K562 (cell line): Measurements from ENCODE around the gene SYT3. TPM values are rescaled to one million over a fixed set of nuclear protein-coding genes. Genes with fewer than 3 reads are reported as not detected.

Experiments
- FIP1L1 ChIP-seq: fragments of 200-400 bp; formaldehyde crosslinking; IDR thresholded peaks from 2 replicates; pipeline ENCODE4 v1.6.1; 2018; ENCODE audit warnings: mild to moderate bottlenecking, low read depth, low read length; ENCODE audit not compliant: poor library complexity, severe bottlenecking
- FOXM1 ChIP-seq, 2 experiments: fragments of 450-650 bp in 1 of 2; sonication (generic) in 1 of 2; formaldehyde crosslinking in 1 of 2; IDR thresholded peaks; 2 replicates each; pipeline versions ENCODE4 v1.6.1 to v1.9.0; 2017 to 2022; ENCODE audit warnings: low read depth in 2 of 2, mild to moderate bottlenecking in 2 of 2, missing genetic modification reagents in 1 of 2, moderate library complexity in 1 of 2
- GABPB1 ChIP-seq: sonication (generic); formaldehyde crosslinking; IDR thresholded peaks from 2 replicates; pipeline ENCODE4 v1.8.0; 2022; ENCODE audit warnings: mild to moderate bottlenecking, missing genetic modification reagents
- LARP7 ChIP-seq: fragments of 450-650 bp; IDR thresholded peaks from 2 replicates; pipeline ENCODE4 v1.6.1; 2016
- MYC ChIP-seq, 2 experiments: fragments of 250-450 bp in 1 of 2; sonication (Bioruptor Pico) in 1 of 2; IDR thresholded peaks; 2 replicates each; pipeline versions ENCODE4 v1.5.1 to v1.6.1; 2012 to 2021; ENCODE audit warnings: low read depth in 2 of 2, borderline replicate concordance in 1 of 2, improper control_type of control experiment in 1 of 2, low read length in 1 of 2, mild to moderate bottlenecking in 1 of 2, moderate library complexity in 1 of 2
- PHF21A ChIP-seq: fragments of 450-650 bp; IDR thresholded peaks from 2 replicates; pipeline ENCODE4 v1.6.1; 2017; ENCODE audit warnings: low read depth, borderline replicate concordance
- POLR3A ChIP-seq: IDR thresholded peaks from 2 replicates; pipeline ENCODE4 v1.6.1; 2011; ENCODE audit warnings: borderline replicate concordance, mild to moderate bottlenecking, moderate library complexity; ENCODE audit not compliant: insufficient read length, insufficient read depth; ENCODE audit errors: extremely low read depth
- RUNX1 ChIP-seq: sonication (generic); IDR thresholded peaks from 2 replicates; pipeline ENCODE4 v1.6.1; 2016; ENCODE audit warnings: antibody characterized with exemption, low read depth
- TEAD1 ChIP-seq, 2 experiments: fragments of 450-650 bp in 1 of 2; sonication (generic) in 1 of 2; formaldehyde crosslinking; IDR thresholded peaks; 2 replicates each; pipeline versions ENCODE4 v1.4.0 to v1.8.0; 2020 to 2022; ENCODE audit warnings: mild to moderate bottlenecking in 2 of 2, missing genetic modification reagents in 1 of 2
- ZNF23 ChIP-seq: fragments of 250-450 bp; sonication (Bioruptor Pico); IDR thresholded peaks from 2 replicates; pipeline ENCODE4 v1.4.0; 2020; ENCODE audit warnings: mild to moderate bottlenecking
- ZNF395 ChIP-seq: fragments of 200-800 bp; sonication (Bioruptor generic); IDR thresholded peaks from 2 replicates; pipeline ENCODE4 v1.6.1; 2017; ENCODE audit warnings: missing genetic modification characterization, missing compliant biosample characterization
- ZNF407 ChIP-seq: fragments of 450-650 bp; IDR thresholded peaks from 2 replicates; pipeline ENCODE4 v1.6.1; 2016; ENCODE audit warnings: low read depth
- ZNF57 ChIP-seq: fragments of 450-650 bp; formaldehyde crosslinking; IDR thresholded peaks from 2 replicates; pipeline ENCODE4 v1.4.0; 2020; ENCODE audit warnings: mild to moderate bottlenecking, moderate library complexity
- ZNF655 ChIP-seq: fragments of 250-450 bp; sonication (Bioruptor Pico); IDR thresholded peaks from 2 replicates; pipeline ENCODE4 v1.5.0; 2021
- polyA plus RNA-seq, 8 experiments: library from polyadenylated mRNA; depleted of rRNA in 4 of 8; stranded (reverse) in 5 of 8; unstranded in 3 of 8; fragments of >200 nt; fragmentation: Nextera tagmentation in 2 of 8; fragmentation: Illumina TruSeq in 1 of 8; extraction: Ambion mirVana in 2 of 8; extraction: Trizol in 1 of 8; gene quantifications; 2 replicates each; pipeline versions ENCODE4 v1.2.1 to v1.2.3, GENCODE V29; 2011 to 2014; ENCODE audit warnings: inconsistent platforms in 1 of 8, missing spikeins in 1 of 8
- total RNA-seq, 7 experiments: library from RNA; depleted of rRNA in 6 of 7; stranded (reverse); fragments of >200 nt in 6 of 7; fragmentation: Illumina TruSeq in 2 of 7; extraction: Trizol in 2 of 7; gene quantifications; 2 replicates each; pipeline versions ENCODE4 v1.2.1 to v1.2.3, GENCODE V29; 2011 to 2021; ENCODE audit warnings: low replicate concordance in 1 of 7

Gene SYT3
- total and polyA plus RNA-seq, 9 of the 15 experiments (the other 6 are each of a cell fraction or from before 2014, with no cell fraction given), result 0.36 to 2.0 (median 0.54) TPM; not detected in 2

- TF ChIP-seq ZNF395 (CRISPR knock-in tag), result peak; percentile 47; the same call in 1 of the 2 replicates
- TF ChIP-seq MYC (IDR thresholded peaks at IDR 0.05; ENCODE audit: low read depth, low read length), result 0 out of 2 replicates have a peak, but pooled peaks have one; percentile 22
- no peak for TF ChIP-seq MYC (CRISPR knock-in tag; IDR thresholded peaks at IDR 0.05; ENCODE audit: borderline replicate concordance, low read depth)
- TF ChIP-seq FOXM1 (IDR thresholded peaks at IDR 0.05; ENCODE audit: low read depth), result 0 out of 2 replicates have a peak, but pooled peaks have one; percentile 18
- TF ChIP-seq FOXM1 (CRISPR knock-in tag; IDR thresholded peaks at IDR 0.05; ENCODE audit: low read depth), result no peak
- peak; percentile 25 for TF ChIP-seq FIP1L1
- TF ChIP-seq ZNF23 (CRISPR knock-in tag), result no peak
- TF ChIP-seq ZNF655 (CRISPR knock-in tag), result no peak
- no peak for TF ChIP-seq POLR3A
- TF ChIP-seq ZNF57 (CRISPR knock-in tag), result no peak
- TF ChIP-seq ZNF407, result no peak
- 0 out of 2 replicates have a peak, but pooled peaks have one; percentile 36 for TF ChIP-seq LARP7
- TF ChIP-seq RUNX1, result no peak
- no peak for TF ChIP-seq PHF21A
- 0 out of 2 replicates have a peak, but pooled peaks have one; percentile 7 for TF ChIP-seq GABPB1 (CRISPR knock-in tag)
- TF ChIP-seq TEAD1 (CRISPR knock-in tag; IDR thresholded peaks at IDR 0.05), result 0 out of 4 replicates have a peak, but pooled peaks of 1 of the 2 experiments have one; percentile 24
These were observed at the start of gene SYT3 (continued) for GRCh38 chr19:50639121-50640112.
